ENCODE measurements around the gene ARHGEF33. TPM values are rescaled to one million over a fixed set of nuclear protein-coding genes. Genes with fewer than 3 reads are reported as not detected.

The ARHGEF33 gene
- total RNA-seq, 1 donor from 2014 or later: 1.3 TPM

- peaks cover 11% of the 10 kb centered on the region for H3K4me1 ChIP-seq
- no peaks in the 10 kb centered on the region for H3K9me3 ChIP-seq
- H3K27me3 ChIP-seq: no peaks in the 10 kb centered on the region
- no peak overlapping the region for H3K27ac ChIP-seq
- TF ChIP-seq CTCF (IDR thresholded peaks at IDR 0.05): no peak
- no peak for ATAC-seq
- no peak overlapping the region for H3K4me3 ChIP-seq
- peaks cover 37% of the 10 kb centered on the region for H3K36me3 ChIP-seq
- DNase-seq: no peak
- intact Hi-C loops (cut with DNase I): no loop called here
Measured at GRCh38 chr2:39015424-39015823, 125.7 kb downstream of the ARHGEF33 start.

- ATAC-seq: no peak
- intact Hi-C loops (cut with DNase I): no loop called here
- no peak overlapping the region for H3K27ac ChIP-seq
Measured at GRCh38 chr2:39017334-39017733, 127.7 kb downstream of the ARHGEF33 start.

GRCh38 chr2:39018638-39019037 lies 129.0 kb downstream of the ARHGEF33 start:
- intact Hi-C loops (cut with DNase I): no loop called here
- TF ChIP-seq CTCF (IDR thresholded peaks at IDR 0.05): no peak
- peaks cover 27% of the 10 kb centered on the region for H3K36me3 ChIP-seq
- peaks cover 11% of the 10 kb centered on the region for H3K4me1 ChIP-seq
- no peak overlapping the region for H3K4me3 ChIP-seq
- ATAC-seq (no peak), DNase-seq (no peak)
- H3K27ac ChIP-seq: no peak overlapping the region
- H3K9me3 ChIP-seq: no peaks in the 10 kb centered on the region
- H3K27me3 ChIP-seq: no peaks in the 10 kb centered on the region

More at GRCh38 chr2:39017334-39017733, 127.7 kb downstream of the ARHGEF33 start:
- Histone ChIP-seq H3K4me1 (peaks cover 11% of the 10 kb centered on the region), H3K4me3 (no peak overlapping the region), H3K27me3 (no peaks in the 10 kb centered on the region), H3K9me3 (no peaks in the 10 kb centered on the region), H3K36me3 (peaks cover 27% of the 10 kb centered on the region)
- DNase-seq: no peak
- no peak for TF ChIP-seq CTCF (IDR thresholded peaks at IDR 0.05)

GRCh38 chr2:39020383-39020782 lies 130.7 kb downstream of the ARHGEF33 start:
- Histone ChIP-seq H3K27me3 (no peaks in the 10 kb centered on the region), H3K36me3 (peaks cover 24% of the 10 kb centered on the region), H3K27ac (no peak overlapping the region), H3K9me3 (no peaks in the 10 kb centered on the region), H3K4me3 (no peak overlapping the region), H3K4me1 (peaks cover 11% of the 10 kb centered on the region)
- intact Hi-C loops (cut with DNase I): no loop called here
- TF ChIP-seq CTCF (IDR thresholded peaks at IDR 0.05): no peak
- no peak for DNase-seq
- ATAC-seq: no peak

- H3K4me1 ChIP-seq: peaks cover 4% of the 10 kb centered on the region
- DNase-seq: no peak
- ATAC-seq: no peak
- peaks cover 24% of the 10 kb centered on the region for H3K36me3 ChIP-seq
- intact Hi-C loops (cut with DNase I): no loop called here
- no peak overlapping the region for H3K27ac ChIP-seq
- H3K27me3 ChIP-seq: no peaks in the 10 kb centered on the region
- TF ChIP-seq CTCF (IDR thresholded peaks at IDR 0.05): no peak
- H3K9me3 ChIP-seq: no peaks in the 10 kb centered on the region
- no peak overlapping the region for H3K4me3 ChIP-seq
Measured at GRCh38 chr2:39022642-39023235, 133.1 kb downstream of the ARHGEF33 start.

GRCh38 chr2:39023649-39024048 lies 134.0 kb downstream of the ARHGEF33 start:
- TF ChIP-seq CTCF (IDR thresholded peaks at IDR 0.05): no peak
- H3K4me3 ChIP-seq: no peak overlapping the region
- ATAC-seq: no peak
- no peaks in the 10 kb centered on the region for H3K4me1 ChIP-seq
- intact Hi-C loops (cut with DNase I): no loop called here
- no peaks in the 10 kb centered on the region for H3K9me3 ChIP-seq
- no peak overlapping the region for H3K27ac ChIP-seq
- no peaks in the 10 kb centered on the region for H3K27me3 ChIP-seq
- H3K36me3 ChIP-seq: peaks cover 30% of the 10 kb centered on the region
- no peak for DNase-seq

Data from upper lobe of right lung (tissue), 1 donor.